Effector memory CD4-positive, alpha-beta T cell (primary cell): ENCODE measurements around the gene INTS6.

Experiments used
- DNase-seq, 3 donors: peaks; one replicate each; pipeline ENCODE4 v3.0.0-alpha.2; 2020
- H3K27ac ChIP-seq: 2 replicates; pipeline ENCODE4 v1.7.0; 2013; ENCODE audit warnings: mild to moderate bottlenecking, low read length, moderate library complexity; ENCODE audit not compliant: insufficient read depth, poor library complexity, severe bottlenecking
- H3K27me3 ChIP-seq: replicated peaks from 2 replicates; pipeline ENCODE4 v1.7.0; 2013; ENCODE audit warnings: mild to moderate bottlenecking, low read length; ENCODE audit not compliant: insufficient read depth, control insufficient read depth, poor library complexity, severe bottlenecking
- H3K36me3 ChIP-seq: 2 replicates; pipeline ENCODE4 v1.7.0; 2013; ENCODE audit warnings: mild to moderate bottlenecking, low read length, moderate library complexity; ENCODE audit not compliant: control insufficient read depth, insufficient read depth
- H3K4me1 ChIP-seq: 2 replicates; pipeline ENCODE4 v1.7.0; 2013; ENCODE audit warnings: low read length, mild to moderate bottlenecking; ENCODE audit not compliant: control insufficient read depth, insufficient read depth, poor library complexity, severe bottlenecking
- H3K4me3 ChIP-seq: 2 replicates; pipeline ENCODE4 v1.7.0; 2013; ENCODE audit warnings: low read length, low read depth, mild to moderate bottlenecking; ENCODE audit not compliant: insufficient read depth, poor library complexity, severe bottlenecking
- H3K9me3 ChIP-seq: 2 replicates; pipeline ENCODE4 v1.7.0; 2013; ENCODE audit warnings: mild to moderate bottlenecking, low read length, moderate library complexity; ENCODE audit not compliant: control insufficient read depth

Gene INTS6

GRCh38 chr13:51339952-51340732, 112.7 kb downstream of the INTS6 start:
- Histone ChIP-seq H3K27ac (no peak overlapping the region), H3K9me3 (no peaks in the 10 kb centered on the region), H3K4me1 (no peaks in the 10 kb centered on the region), H3K36me3 (no peaks in the 10 kb centered on the region), H3K27me3 (no peaks in the 10 kb centered on the region), H3K4me3 (no peak overlapping the region)
- no peak for DNase-seq

- no peak within 1 kb of the TSS for H3K4me3 ChIP-seq
- no peaks in the 10 kb centered on the region for H3K9me3 ChIP-seq
- no peaks in the 10 kb centered on the region for H3K36me3 ChIP-seq
- no peak for DNase-seq
- no peaks in the 10 kb centered on the region for H3K4me1 ChIP-seq
- no peaks in the 10 kb centered on the region for H3K27me3 ChIP-seq
- no peak within 1 kb of the TSS for H3K27ac ChIP-seq
Measured at GRCh38 chr13:51339354-51339753, 113.5 kb downstream of the INTS6 start, which contains the start of gene SERPINE3. SERPINE3 (plus strand) TSS chr13:51339691; CDS start chr13:51341092, 1,401 bp downstream.

- Histone ChIP-seq H3K9me3 (no peaks in the 10 kb centered on the region), H3K27me3 (no peaks in the 10 kb centered on the region), H3K4me1 (no peaks in the 10 kb centered on the region), H3K36me3 (no peaks in the 10 kb centered on the region), H3K4me3 (no peak overlapping the region), H3K27ac (no peak overlapping the region)
- no peak for DNase-seq
Measured at GRCh38 chr13:51336746-51337145, 116.1 kb downstream of the INTS6 start.

- Histone ChIP-seq H3K9me3 (no peaks in the 10 kb centered on the region), H3K4me1 (no peaks in the 10 kb centered on the region), H3K27ac (no peak overlapping the region), H3K27me3 (no peaks in the 10 kb centered on the region), H3K4me3 (no peak overlapping the region), H3K36me3 (no peaks in the 10 kb centered on the region)
- no peak for DNase-seq
Measured at GRCh38 chr13:51333826-51334225, 119.0 kb downstream of the INTS6 start.

- H3K9me3 ChIP-seq, result no peaks in the 10 kb centered on the region
- DNase-seq, result no peak
Measured at GRCh38 chr13:51333421-51333820, 119.4 kb downstream of the INTS6 start.

GRCh38 chr13:51332566-51333361, 120.1 kb downstream of the INTS6 start:
- Histone ChIP-seq H3K4me3 (no peak overlapping the region), H3K27me3 (no peaks in the 10 kb centered on the region), H3K27ac (no peak overlapping the region), H3K4me1 (no peaks in the 10 kb centered on the region), H3K36me3 (no peaks in the 10 kb centered on the region), H3K9me3 (no peaks in the 10 kb centered on the region)
- DNase-seq, result no peak

More at GRCh38 chr13:51333421-51333820, 119.4 kb downstream of the INTS6 start:
- H3K4me1 ChIP-seq, result no peaks in the 10 kb centered on the region
- H3K36me3 ChIP-seq, result no peaks in the 10 kb centered on the region
- H3K4me3 ChIP-seq, result no peak overlapping the region
- no peak overlapping the region for H3K27ac ChIP-seq
- H3K27me3 ChIP-seq, result no peaks in the 10 kb centered on the region

GRCh38 chr13:51331354-51331861, 121.4 kb downstream of the INTS6 start:
- H3K4me3 ChIP-seq, result no peak overlapping the region
- DNase-seq, result no peak
- H3K4me1 ChIP-seq, result no peaks in the 10 kb centered on the region
- H3K9me3 ChIP-seq, result no peaks in the 10 kb centered on the region
- no peaks in the 10 kb centered on the region for H3K27me3 ChIP-seq
- no peaks in the 10 kb centered on the region for H3K36me3 ChIP-seq
- H3K27ac ChIP-seq, result no peak overlapping the region

- Histone ChIP-seq H3K4me3 (no peak overlapping the region), H3K4me1 (no peaks in the 10 kb centered on the region), H3K27ac (no peak overlapping the region), H3K27me3 (no peaks in the 10 kb centered on the region), H3K36me3 (no peaks in the 10 kb centered on the region), H3K9me3 (no peaks in the 10 kb centered on the region)
- no peak for DNase-seq
Measured at GRCh38 chr13:51330791-51331190, 122.0 kb downstream of the INTS6 start.

GRCh38 chr13:51329606-51330005, 123.2 kb downstream of the INTS6 start:
- Histone ChIP-seq H3K27me3 (no peaks in the 10 kb centered on the region), H3K27ac (no peak overlapping the region), H3K9me3 (no peaks in the 10 kb centered on the region), H3K36me3 (no peaks in the 10 kb centered on the region), H3K4me1 (no peaks in the 10 kb centered on the region), H3K4me3 (no peak overlapping the region)
- no peak for DNase-seq

GRCh38 chr13:51328488-51328887, 124.3 kb downstream of the INTS6 start:
- Histone ChIP-seq H3K9me3 (no peaks in the 10 kb centered on the region), H3K4me3 (no peak overlapping the region), H3K27me3 (no peaks in the 10 kb centered on the region), H3K36me3 (no peaks in the 10 kb centered on the region), H3K4me1 (no peaks in the 10 kb centered on the region), H3K27ac (no peak overlapping the region)
- no peak for DNase-seq
